H9 (cell line): ENCODE measurements around the gene P4HB. TPM values are rescaled to one million over a fixed set of nuclear protein-coding genes. Genes with fewer than 3 reads are reported as not detected.

Experiments
- DNase-seq: peaks from one replicate; pipeline ENCODE4 v3.0.0-alpha.2; 2017
- H2AFZ ChIP-seq: one replicate; pipeline ENCODE4 v1.6.1; 2013; ENCODE audit warnings: mild to moderate bottlenecking, low read length, control low read depth, moderate library complexity
- H2AK5ac ChIP-seq: 2 replicates; pipeline ENCODE4 v1.6.1; 2013; ENCODE audit warnings: low read length, control low read depth, mixed read lengths; ENCODE audit not compliant: insufficient read length
- H2BK120ac ChIP-seq: one replicate; pipeline ENCODE4 v1.6.1; 2013; ENCODE audit warnings: low read depth, mild to moderate bottlenecking, low read length, control low read depth, inconsistent platforms; ENCODE audit not compliant: poor library complexity, severe bottlenecking
- H2BK12ac ChIP-seq: 2 replicates; pipeline ENCODE4 v1.6.1; 2013; ENCODE audit warnings: low read length, control low read depth, mixed read lengths, low read depth; ENCODE audit not compliant: insufficient read length
- H2BK15ac ChIP-seq: 2 replicates; pipeline ENCODE4 v1.6.1; 2013; ENCODE audit warnings: low read depth, low read length, control low read depth
- H2BK20ac ChIP-seq: one replicate; pipeline ENCODE4 v1.6.1; 2013; ENCODE audit warnings: low read depth, mild to moderate bottlenecking, low read length, control low read depth, inconsistent platforms; ENCODE audit not compliant: poor library complexity, severe bottlenecking
- H2BK5ac ChIP-seq: 2 replicates; pipeline ENCODE4 v1.6.1; 2013; ENCODE audit warnings: low read length, control low read depth, mixed read lengths; ENCODE audit not compliant: insufficient read length
- H3K14ac ChIP-seq: 2 replicates; pipeline ENCODE4 v1.6.1; 2013; ENCODE audit warnings: low read length, control low read depth; ENCODE audit not compliant: insufficient read depth
- H3K18ac ChIP-seq: 2 replicates; pipeline ENCODE4 v1.6.1; 2013; ENCODE audit warnings: low read depth, mild to moderate bottlenecking, mixed read lengths, low read length, control low read depth; ENCODE audit not compliant: insufficient read length
- H3K23ac ChIP-seq: 2 replicates; pipeline ENCODE4 v1.6.1; 2013; ENCODE audit warnings: low read length, control low read depth, mixed read lengths, low read depth; ENCODE audit not compliant: insufficient read length
- H3K23me2 ChIP-seq: 2 replicates; pipeline ENCODE4 v1.6.1; 2013; ENCODE audit warnings: low read depth, mild to moderate bottlenecking, mixed read lengths, low read length, control low read depth; ENCODE audit not compliant: insufficient read length, poor library complexity, severe bottlenecking
- H3K27ac ChIP-seq: 2 replicates; pipeline ENCODE4 v1.5.1; 2013; ENCODE audit warnings: low read length, control low read depth, mixed read lengths, low read depth; ENCODE audit not compliant: insufficient read length
- H3K27me3 ChIP-seq: 2 replicates; pipeline ENCODE4 v1.6.1; 2013; ENCODE audit warnings: low read length, control low read depth, inconsistent platforms; ENCODE audit not compliant: insufficient read depth
- H3K4ac ChIP-seq: 2 replicates; pipeline ENCODE4 v1.6.1; 2013; ENCODE audit warnings: low read depth, mild to moderate bottlenecking, control low read depth, inconsistent platforms, low read length, moderate library complexity
- H3K4me1 ChIP-seq: 2 replicates; pipeline ENCODE4 v1.6.1; 2013; ENCODE audit warnings: low read length, control low read depth, inconsistent platforms; ENCODE audit not compliant: insufficient read depth
- H3K4me2 ChIP-seq: 2 replicates; pipeline ENCODE4 v1.6.1; 2013; ENCODE audit warnings: low read length, control low read depth, mixed read lengths; ENCODE audit not compliant: insufficient read length, insufficient read depth
- H3K56ac ChIP-seq: 2 replicates; pipeline ENCODE4 v1.6.1; 2013; ENCODE audit warnings: low read depth, mild to moderate bottlenecking, mixed read lengths, low read length, control low read depth; ENCODE audit not compliant: insufficient read length
- H3K79me1 ChIP-seq: 2 replicates; pipeline ENCODE4 v1.6.1; 2013; ENCODE audit warnings: low read depth, mild to moderate bottlenecking, moderate library complexity, low read length, control low read depth, inconsistent platforms; ENCODE audit not compliant: insufficient read depth, poor library complexity, severe bottlenecking
- H3K79me2 ChIP-seq: 2 replicates; pipeline ENCODE4 v1.6.1; 2013; ENCODE audit warnings: low read length, control low read depth, inconsistent platforms; ENCODE audit not compliant: insufficient read depth
- H3K9ac ChIP-seq: 2 replicates; pipeline ENCODE4 v1.6.1; 2013; ENCODE audit warnings: low read length, control low read depth, mixed read lengths; ENCODE audit not compliant: insufficient read length; ENCODE audit errors: extremely low read depth
- H3K9me3 ChIP-seq: one replicate; pipeline ENCODE4 v1.6.1; 2013; ENCODE audit warnings: low read depth, low read length, inconsistent platforms; ENCODE audit not compliant: control insufficient read depth
- H3T11ph ChIP-seq: one replicate; pipeline ENCODE4 v1.6.1; 2013; ENCODE audit warnings: mild to moderate bottlenecking, low read length, control low read depth, inconsistent platforms
- H4K20me1 ChIP-seq: one replicate; pipeline ENCODE4 v1.6.1; 2013; ENCODE audit not compliant: control insufficient read depth, insufficient read length, insufficient read depth
- H4K5ac ChIP-seq: 2 replicates; pipeline ENCODE4 v1.6.1; 2013; ENCODE audit warnings: low read depth, mild to moderate bottlenecking, mixed read lengths, low read length, control low read depth; ENCODE audit not compliant: insufficient read length
- H4K8ac ChIP-seq: replicated peaks from 2 replicates; pipeline ENCODE4 v1.6.1; 2013; ENCODE audit warnings: low read length, control low read depth, mixed read lengths, low read depth; ENCODE audit not compliant: insufficient read length
- H4K91ac ChIP-seq: 2 replicates; pipeline ENCODE4 v1.6.1; 2013; ENCODE audit warnings: low read depth, mild to moderate bottlenecking, moderate library complexity, mixed read lengths, low read length, control low read depth; ENCODE audit not compliant: insufficient read length
- H3K27ac Mint-ChIP-seq, 3 experiments: 2 replicates in 2 of 3; 3 replicates in 1 of 3; pipeline ENCODE4 v1.8.0; 2020 to 2021; ENCODE audit warnings: mixed read lengths in 3 of 3, mild to moderate bottlenecking in 1 of 3, moderate library complexity in 1 of 3
- H3K27me3 Mint-ChIP-seq: 2 replicates; pipeline ENCODE4 v1.8.0; 2021; ENCODE audit warnings: low read depth, mild to moderate bottlenecking, moderate library complexity, mixed read lengths
- H3K36me3 Mint-ChIP-seq, 3 experiments: 2 replicates in 2 of 3; 3 replicates in 1 of 3; pipeline ENCODE4 v1.8.0; 2020 to 2021; ENCODE audit warnings: low read depth in 3 of 3, mixed read lengths in 3 of 3; ENCODE audit not compliant: insufficient read depth in 1 of 3
- H3K4me1 Mint-ChIP-seq, 2 experiments: 2 replicates each; pipeline ENCODE4 v1.8.0; 2020; ENCODE audit warnings: mixed read lengths in 2 of 2
- H3K4me3 Mint-ChIP-seq, 2 experiments: 2 replicates in 1 of 2; 3 replicates in 1 of 2; pipeline ENCODE4 v1.8.0; 2020 to 2021; ENCODE audit warnings: mild to moderate bottlenecking in 2 of 2, mixed read lengths in 2 of 2, moderate library complexity in 1 of 2
- H3K9me3 Mint-ChIP-seq, 2 experiments: 2 replicates in 1 of 2; 3 replicates in 1 of 2; pipeline ENCODE4 v1.8.0; 2020; ENCODE audit warnings: mild to moderate bottlenecking in 2 of 2, mixed read lengths in 2 of 2, moderate library complexity in 1 of 2
- WGBS: extraction: QIAGEN DNeasy Blood & Tissue Kit; methylation state at CpG from one replicate; pipeline ENCODE4 v1.1.7; 2013; ENCODE audit warnings: missing lambda C conversion rate, low lambda C conversion rate, mixed read lengths; ENCODE audit not compliant: insufficient read length; ENCODE audit errors: extremely low coverage; 5-methylcytosine and 5-hydroxymethylcytosine counted together
- total RNA-seq: library from RNA; stranded (reverse); gene quantifications from 2 replicates; pipeline ENCODE4 v1.2.1, GENCODE V29; 2021
- TF ChIP-seq, protein P1 (sequence below): fragments of 200-600 bp; sonication (generic); conservative IDR thresholded peaks from 3 replicates; pipeline ENCODE4 v1.8.0; 2021; ENCODE audit warnings: antibody characterized with exemption, mild to moderate bottlenecking

The P4HB gene
- total RNA-seq, 1 experiment from 2014 or later, result 366 TPM

DNA sequence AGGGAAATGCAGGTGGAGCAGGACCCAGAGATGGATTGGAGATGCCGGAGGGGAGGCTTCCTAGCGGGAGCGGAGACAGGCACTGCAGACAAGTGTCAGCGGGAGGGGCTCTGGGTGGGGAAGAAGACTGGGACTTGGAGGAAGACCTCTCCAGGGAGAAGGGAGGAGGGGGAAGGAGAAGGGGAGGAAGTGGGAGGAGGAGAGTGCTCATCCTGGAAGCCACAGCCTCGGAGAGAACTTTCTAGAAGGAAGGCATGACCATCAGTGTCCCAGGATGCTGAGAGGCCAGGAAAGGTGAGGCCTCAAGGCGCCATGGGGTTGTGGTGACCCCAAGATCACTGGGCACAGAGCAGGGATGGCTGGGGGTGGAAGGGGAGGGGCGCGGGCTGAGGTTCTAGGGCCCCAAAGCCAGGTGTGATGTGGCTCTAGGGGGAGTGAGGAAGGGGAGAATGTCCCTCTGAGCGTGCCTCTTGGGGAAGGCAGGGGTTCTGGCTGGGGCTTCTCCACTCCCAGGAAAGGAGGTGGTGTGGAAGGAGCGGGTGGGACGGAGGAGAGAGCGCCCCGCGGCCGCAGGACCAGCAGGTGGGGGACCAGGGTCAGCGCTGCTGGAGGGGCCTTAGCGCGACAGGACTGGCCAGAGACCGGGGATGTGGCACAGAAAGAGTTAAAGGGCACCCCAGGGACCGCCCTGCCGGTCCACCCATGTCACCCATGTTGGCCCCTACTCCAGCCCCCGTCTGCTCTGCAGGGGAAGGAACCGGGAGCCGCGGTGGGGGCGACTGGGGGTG, 57.3 kb downstream of the P4HB start:
- Histone ChIP-seq H4K20me1 (no peaks in the 10 kb centered on the region), H3K9me3 (no peaks in the 10 kb centered on the region), H3K23me2 (peaks cover 6% of the 10 kb centered on the region), H3K4me1 (no peaks in the 10 kb centered on the region), H3K27me3 (peaks cover 32% of the 10 kb centered on the region), H3K27ac (no peak overlapping the region), H3K4ac (no peak overlapping the region), H3K23ac (no peak overlapping the region), H4K91ac (no peak overlapping the region), H2BK12ac (no peak overlapping the region), H3K56ac (no peak overlapping the region), H3K14ac (no peak overlapping the region; the same call in 1 of the 2 replicates), H3K79me1 (no peaks in the 10 kb centered on the region), H3K9ac (no peak overlapping the region), H2AFZ (no peak overlapping the region), H2AK5ac (no peak overlapping the region), H4K8ac (no peak overlapping the region), H2BK15ac (no peak overlapping the region), H3K79me2 (no peaks in the 10 kb centered on the region), H2BK120ac (no peak overlapping the region), H3T11ph (no peak overlapping the region), H2BK5ac (no peak overlapping the region), H2BK20ac (no peak overlapping the region), H3K4me2 (peak overlapping the region; percentile 17), H4K5ac (no peak overlapping the region), H3K18ac (no peak overlapping the region)
- no CpG with 5 or more reads among the region's 26 CpGs for WGBS
- TF ChIP-seq, protein P1, sequence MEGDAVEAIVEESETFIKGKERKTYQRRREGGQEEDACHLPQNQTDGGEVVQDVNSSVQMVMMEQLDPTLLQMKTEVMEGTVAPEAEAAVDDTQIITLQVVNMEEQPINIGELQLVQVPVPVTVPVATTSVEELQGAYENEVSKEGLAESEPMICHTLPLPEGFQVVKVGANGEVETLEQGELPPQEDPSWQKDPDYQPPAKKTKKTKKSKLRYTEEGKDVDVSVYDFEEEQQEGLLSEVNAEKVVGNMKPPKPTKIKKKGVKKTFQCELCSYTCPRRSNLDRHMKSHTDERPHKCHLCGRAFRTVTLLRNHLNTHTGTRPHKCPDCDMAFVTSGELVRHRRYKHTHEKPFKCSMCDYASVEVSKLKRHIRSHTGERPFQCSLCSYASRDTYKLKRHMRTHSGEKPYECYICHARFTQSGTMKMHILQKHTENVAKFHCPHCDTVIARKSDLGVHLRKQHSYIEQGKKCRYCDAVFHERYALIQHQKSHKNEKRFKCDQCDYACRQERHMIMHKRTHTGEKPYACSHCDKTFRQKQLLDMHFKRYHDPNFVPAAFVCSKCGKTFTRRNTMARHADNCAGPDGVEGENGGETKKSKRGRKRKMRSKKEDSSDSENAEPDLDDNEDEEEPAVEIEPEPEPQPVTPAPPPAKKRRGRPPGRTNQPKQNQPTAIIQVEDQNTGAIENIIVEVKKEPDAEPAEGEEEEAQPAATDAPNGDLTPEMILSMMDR, result no peak
- no peak for DNase-seq
- Mint-ChIP-seq H3K27ac (no peak overlapping the region), H3K36me3 (peaks cover 0 to 3% (median 0%) of the 10 kb centered on the region in 3 experiments; a peak in 2 of 7 replicates), H3K4me3 (peak overlapping the region; percentile 46 to 65), H3K27me3 (peaks cover 83% of the 10 kb centered on the region), H3K4me1 (peaks cover 0 to 6% of the 10 kb centered on the region in 2 experiments; a peak in 1 of 4 replicates), H3K9me3 (peaks cover 10 to 17% of the 10 kb centered on the region in 2 experiments)
